Measurements from ENCODE around the gene TMEM132D.

TMEM132D gene

GRCh38 chr12:129851296-129851695 is 52.5 kb downstream of the TMEM132D start:
- no peaks in the 10 kb centered on the region for H3K36me3 ChIP-seq (ENCODE audit: control insufficient read depth in 2 of 2, insufficient read depth in 2 of 2, low read length in 2 of 2)
- peaks cover 0 to 3% of the 10 kb centered on the region in 2 donors for H3K9me3 ChIP-seq (ENCODE audit: control insufficient read depth in 2 of 2, low read length in 2 of 2)
- no peak overlapping the region for H3K9ac ChIP-seq (ENCODE audit: low read depth in 1 of 2, low read length in 2 of 2)
- no peak overlapping the region for H3K27ac ChIP-seq (ENCODE audit: low read depth in 2 of 2, low read length in 2 of 2)
- H3K4me1 ChIP-seq (ENCODE audit: control insufficient read depth in 2 of 2, insufficient read depth in 2 of 2, low read length in 2 of 2), result no peaks in the 10 kb centered on the region
- no peak overlapping the region for H3K4me3 ChIP-seq (ENCODE audit: low read length in 2 of 2)
- H3K27me3 ChIP-seq (ENCODE audit: control insufficient read depth in 2 of 2, insufficient read depth in 2 of 2, low read length in 2 of 2), result no peaks in the 10 kb centered on the region

- Histone ChIP-seq H3K9me3 (ENCODE audit: control insufficient read depth in 2 of 2, low read length in 2 of 2) (no peaks in the 10 kb centered on the region), H3K27me3 (ENCODE audit: control insufficient read depth in 2 of 2, insufficient read depth in 2 of 2, low read length in 2 of 2) (no peaks in the 10 kb centered on the region), H3K4me1 (ENCODE audit: control insufficient read depth in 2 of 2, insufficient read depth in 2 of 2, low read length in 2 of 2) (no peaks in the 10 kb centered on the region), H3K27ac (ENCODE audit: low read depth in 2 of 2, low read length in 2 of 2) (no peak overlapping the region), H3K4me3 (ENCODE audit: low read length in 2 of 2) (no peak overlapping the region), H3K9ac (ENCODE audit: low read depth in 1 of 2, low read length in 2 of 2) (no peak overlapping the region), H3K36me3 (ENCODE audit: control insufficient read depth in 2 of 2, insufficient read depth in 2 of 2, low read length in 2 of 2) (no peaks in the 10 kb centered on the region)
Measured at GRCh38 chr12:129848876-129849275, 54.9 kb downstream of the TMEM132D start.

- no peak overlapping the region for H3K27ac ChIP-seq (ENCODE audit: low read depth in 2 of 2, low read length in 2 of 2)
- no peaks in the 10 kb centered on the region for H3K27me3 ChIP-seq (ENCODE audit: control insufficient read depth in 2 of 2, insufficient read depth in 2 of 2, low read length in 2 of 2)
- H3K4me3 ChIP-seq (ENCODE audit: low read length in 2 of 2), result no peak overlapping the region
- no peaks in the 10 kb centered on the region for H3K4me1 ChIP-seq (ENCODE audit: control insufficient read depth in 2 of 2, insufficient read depth in 2 of 2, low read length in 2 of 2)
- H3K9me3 ChIP-seq (ENCODE audit: control insufficient read depth in 2 of 2, low read length in 2 of 2), result no peaks in the 10 kb centered on the region
- H3K9ac ChIP-seq (ENCODE audit: low read depth in 1 of 2, low read length in 2 of 2), result no peak overlapping the region
- H3K36me3 ChIP-seq (ENCODE audit: control insufficient read depth in 2 of 2, insufficient read depth in 2 of 2, low read length in 2 of 2), result no peaks in the 10 kb centered on the region
Measured at GRCh38 chr12:129847063-129847462, 56.8 kb downstream of the TMEM132D start.

GRCh38 chr12:129844662-129845220 is 59.1 kb downstream of the TMEM132D start:
- Histone ChIP-seq H3K4me1 (ENCODE audit: control insufficient read depth in 2 of 2, insufficient read depth in 2 of 2, low read length in 2 of 2) (no peaks in the 10 kb centered on the region), H3K27ac (ENCODE audit: low read depth in 2 of 2, low read length in 2 of 2) (no peak overlapping the region), H3K36me3 (ENCODE audit: control insufficient read depth in 2 of 2, insufficient read depth in 2 of 2, low read length in 2 of 2) (no peaks in the 10 kb centered on the region), H3K9me3 (ENCODE audit: control insufficient read depth in 2 of 2, low read length in 2 of 2) (no peaks in the 10 kb centered on the region), H3K9ac (ENCODE audit: low read depth in 1 of 2, low read length in 2 of 2) (no peak overlapping the region), H3K27me3 (ENCODE audit: control insufficient read depth in 2 of 2, insufficient read depth in 2 of 2, low read length in 2 of 2) (no peaks in the 10 kb centered on the region), H3K4me3 (ENCODE audit: low read length in 2 of 2) (no peak overlapping the region)

- H3K9ac ChIP-seq (ENCODE audit: low read depth in 1 of 2, low read length in 2 of 2), result no peak overlapping the region
- no peaks in the 10 kb centered on the region for H3K4me1 ChIP-seq (ENCODE audit: control insufficient read depth in 2 of 2, insufficient read depth in 2 of 2, low read length in 2 of 2)
- no peaks in the 10 kb centered on the region for H3K9me3 ChIP-seq (ENCODE audit: control insufficient read depth in 2 of 2, low read length in 2 of 2)
- no peaks in the 10 kb centered on the region for H3K27me3 ChIP-seq (ENCODE audit: control insufficient read depth in 2 of 2, insufficient read depth in 2 of 2, low read length in 2 of 2)
- no peaks in the 10 kb centered on the region for H3K36me3 ChIP-seq (ENCODE audit: control insufficient read depth in 2 of 2, insufficient read depth in 2 of 2, low read length in 2 of 2)
- H3K4me3 ChIP-seq (ENCODE audit: low read length in 2 of 2), result no peak overlapping the region
- no peak overlapping the region for H3K27ac ChIP-seq (ENCODE audit: low read depth in 2 of 2, low read length in 2 of 2)
Measured at GRCh38 chr12:129841251-129841650, 62.6 kb downstream of the TMEM132D start.

GRCh38 chr12:129840145-129840884 is 63.5 kb downstream of the TMEM132D start:
- no peak overlapping the region for H3K27ac ChIP-seq (ENCODE audit: low read depth in 2 of 2, low read length in 2 of 2)
- H3K36me3 ChIP-seq (ENCODE audit: control insufficient read depth in 2 of 2, insufficient read depth in 2 of 2, low read length in 2 of 2), result no peaks in the 10 kb centered on the region
- H3K27me3 ChIP-seq (ENCODE audit: control insufficient read depth in 2 of 2, insufficient read depth in 2 of 2, low read length in 2 of 2), result no peaks in the 10 kb centered on the region
- no peaks in the 10 kb centered on the region for H3K9me3 ChIP-seq (ENCODE audit: control insufficient read depth in 2 of 2, low read length in 2 of 2)
- no peak overlapping the region for H3K4me3 ChIP-seq (ENCODE audit: low read length in 2 of 2)
- no peak overlapping the region for H3K9ac ChIP-seq (ENCODE audit: low read depth in 1 of 2, low read length in 2 of 2)
- no peaks in the 10 kb centered on the region for H3K4me1 ChIP-seq (ENCODE audit: control insufficient read depth in 2 of 2, insufficient read depth in 2 of 2, low read length in 2 of 2)

GRCh38 chr12:129839679-129840078 is 64.1 kb downstream of the TMEM132D start:
- no peak overlapping the region for H3K27ac ChIP-seq (ENCODE audit: low read depth in 2 of 2, low read length in 2 of 2)
- no peaks in the 10 kb centered on the region for H3K4me1 ChIP-seq (ENCODE audit: control insufficient read depth in 2 of 2, insufficient read depth in 2 of 2, low read length in 2 of 2)
- H3K36me3 ChIP-seq (ENCODE audit: control insufficient read depth in 2 of 2, insufficient read depth in 2 of 2, low read length in 2 of 2), result no peaks in the 10 kb centered on the region
- no peaks in the 10 kb centered on the region for H3K27me3 ChIP-seq (ENCODE audit: control insufficient read depth in 2 of 2, insufficient read depth in 2 of 2, low read length in 2 of 2)
- no peaks in the 10 kb centered on the region for H3K9me3 ChIP-seq (ENCODE audit: control insufficient read depth in 2 of 2, low read length in 2 of 2)
- H3K4me3 ChIP-seq (ENCODE audit: low read length in 2 of 2), result no peak overlapping the region
- no peak overlapping the region for H3K9ac ChIP-seq (ENCODE audit: low read depth in 1 of 2, low read length in 2 of 2)

GRCh38 chr12:129831294-129831693 is 72.5 kb downstream of the TMEM132D start:
- Histone ChIP-seq H3K9ac (ENCODE audit: low read depth in 1 of 2, low read length in 2 of 2) (no peak overlapping the region), H3K4me1 (ENCODE audit: control insufficient read depth in 2 of 2, insufficient read depth in 2 of 2, low read length in 2 of 2) (no peaks in the 10 kb centered on the region), H3K27me3 (ENCODE audit: control insufficient read depth in 2 of 2, insufficient read depth in 2 of 2, low read length in 2 of 2) (no peaks in the 10 kb centered on the region), H3K36me3 (ENCODE audit: control insufficient read depth in 2 of 2, insufficient read depth in 2 of 2, low read length in 2 of 2) (no peaks in the 10 kb centered on the region), H3K9me3 (ENCODE audit: control insufficient read depth in 2 of 2, low read length in 2 of 2) (no peaks in the 10 kb centered on the region), H3K27ac (ENCODE audit: low read depth in 2 of 2, low read length in 2 of 2) (no peak overlapping the region), H3K4me3 (ENCODE audit: low read length in 2 of 2) (no peak overlapping the region)

GRCh38 chr12:129830796-129831195 is 73.0 kb downstream of the TMEM132D start:
- no peaks in the 10 kb centered on the region for H3K27me3 ChIP-seq (ENCODE audit: control insufficient read depth in 2 of 2, insufficient read depth in 2 of 2, low read length in 2 of 2)
- no peaks in the 10 kb centered on the region for H3K36me3 ChIP-seq (ENCODE audit: control insufficient read depth in 2 of 2, insufficient read depth in 2 of 2, low read length in 2 of 2)
- H3K4me3 ChIP-seq (ENCODE audit: low read length in 2 of 2), result no peak overlapping the region
- H3K27ac ChIP-seq (ENCODE audit: low read depth in 2 of 2, low read length in 2 of 2), result no peak overlapping the region
- H3K9me3 ChIP-seq (ENCODE audit: control insufficient read depth in 2 of 2, low read length in 2 of 2), result no peaks in the 10 kb centered on the region
- no peaks in the 10 kb centered on the region for H3K4me1 ChIP-seq (ENCODE audit: control insufficient read depth in 2 of 2, insufficient read depth in 2 of 2, low read length in 2 of 2)
- H3K9ac ChIP-seq (ENCODE audit: low read depth in 1 of 2, low read length in 2 of 2), result no peak overlapping the region

GRCh38 chr12:129827866-129828384 is 75.9 kb downstream of the TMEM132D start:
- Histone ChIP-seq H3K4me1 (ENCODE audit: control insufficient read depth in 2 of 2, insufficient read depth in 2 of 2, low read length in 2 of 2) (no peaks in the 10 kb centered on the region), H3K27ac (ENCODE audit: low read depth in 2 of 2, low read length in 2 of 2) (no peak overlapping the region), H3K36me3 (ENCODE audit: control insufficient read depth in 2 of 2, insufficient read depth in 2 of 2, low read length in 2 of 2) (no peaks in the 10 kb centered on the region), H3K9ac (ENCODE audit: low read depth in 1 of 2, low read length in 2 of 2) (no peak overlapping the region), H3K27me3 (ENCODE audit: control insufficient read depth in 2 of 2, insufficient read depth in 2 of 2, low read length in 2 of 2) (no peaks in the 10 kb centered on the region), H3K9me3 (ENCODE audit: control insufficient read depth in 2 of 2, low read length in 2 of 2) (no peaks in the 10 kb centered on the region), H3K4me3 (ENCODE audit: low read length in 2 of 2) (no peak overlapping the region)
